Fibroblast of upper back skin (primary cell): ENCODE data around the gene SLN.

ENCODE experiments used
- DNase-seq: peaks from one replicate; pipeline ENCODE4 v3.0.0-alpha.2; 2013

SLN gene

GRCh38 chr11:107719073-107719472, 7.2 kb upstream of the SLN start:
- no peak for DNase-seq

DNA sequence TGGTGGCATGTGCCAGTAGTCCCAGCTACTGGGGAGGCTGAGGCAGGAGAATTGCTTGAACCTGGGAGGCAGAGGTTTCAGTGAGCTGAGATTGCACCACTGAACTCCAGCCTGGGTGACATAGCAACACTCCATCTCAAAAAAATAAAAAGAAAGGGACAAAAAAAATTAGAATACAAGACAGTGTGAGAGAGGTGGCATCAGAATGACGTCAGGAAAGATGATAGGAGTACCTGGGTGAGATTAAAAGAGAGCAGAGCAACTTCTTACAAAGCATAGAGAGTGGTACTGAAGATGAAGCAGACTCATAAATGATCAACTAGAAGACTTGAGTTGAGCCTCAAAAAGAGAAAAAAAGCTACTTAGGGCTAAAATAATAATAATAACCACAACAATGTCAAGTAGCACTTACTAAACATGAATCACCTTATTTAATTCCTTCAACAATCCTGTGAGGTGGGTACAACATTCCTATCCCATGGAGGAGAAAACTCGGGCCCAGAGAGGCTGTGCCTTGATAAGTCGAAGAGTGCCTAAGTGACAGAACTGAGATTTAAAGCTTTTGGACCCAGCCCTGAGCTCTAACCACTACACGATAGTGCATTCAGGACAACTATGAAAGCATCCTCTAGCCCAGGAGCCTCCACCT, 5.2 kb upstream of the SLN start:
- peak; percentile 36 for DNase-seq

- DNase-seq = no peak
Observed at GRCh38 chr11:107713009-107713408, 1.2 kb upstream of the SLN start.

GRCh38 chr11:107710301-107710700, 1.6 kb downstream of the SLN start:
- DNase-seq = no peak

GRCh38 chr11:107708792-107709191, 3.1 kb downstream of the SLN start:
- DNase-seq = no peak

DNA sequence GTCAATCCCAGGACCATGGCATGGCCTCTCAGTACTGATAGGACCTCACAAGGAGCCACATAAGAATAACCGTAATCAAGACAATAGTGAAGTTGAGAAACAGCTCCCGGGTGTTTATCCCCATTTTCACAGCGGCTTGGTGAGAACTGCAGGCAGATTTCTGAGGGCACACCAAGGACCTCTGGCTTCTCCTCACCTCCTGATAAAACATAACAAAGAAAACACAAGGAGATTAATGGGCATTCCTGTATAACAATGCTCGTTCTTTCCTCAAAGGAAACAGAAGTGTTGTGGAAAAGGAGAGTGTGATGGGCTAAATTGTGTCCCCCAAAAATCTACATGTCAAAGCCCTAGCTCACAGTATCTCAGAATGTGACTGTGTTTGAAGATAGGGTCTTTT, 4.0 kb downstream of the SLN start:
- no peak for DNase-seq

GRCh38 chr11:107707215-107707671, 4.6 kb downstream of the SLN start:
- no peak for DNase-seq

DNA sequence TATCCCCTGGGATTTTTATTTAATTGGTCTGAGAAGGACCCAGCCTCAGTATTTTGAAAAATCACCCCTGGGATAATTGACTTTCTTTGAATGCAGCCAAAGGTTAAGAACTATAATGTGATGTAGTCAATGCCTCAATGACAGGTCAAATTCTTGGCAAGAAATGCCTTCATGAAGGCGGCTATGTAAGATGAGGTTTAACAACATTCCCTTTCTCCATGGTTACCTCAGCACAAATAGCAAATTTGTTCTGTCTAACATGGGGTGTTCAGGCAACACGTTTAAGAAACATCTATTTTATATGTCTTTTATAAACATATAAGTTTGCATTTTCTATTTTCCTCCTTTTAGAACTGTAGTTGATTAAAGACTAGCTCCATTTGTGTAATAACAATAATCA, 5.3 kb downstream of the SLN start:
- DNase-seq = peak; percentile 20

- DNase-seq = peak; percentile 90
Observed at GRCh38 chr11:107705027-107705426, 6.8 kb downstream of the SLN start.

- DNase-seq = peak; percentile 29
Observed at GRCh38 chr11:107704451-107704850, 7.4 kb downstream of the SLN start.

GRCh38 chr11:107702723-107703122, 9.1 kb downstream of the SLN start:
- no peak for DNase-seq

- no peak for DNase-seq
Observed at GRCh38 chr11:107702109-107702660, 9.7 kb downstream of the SLN start.

- no peak for DNase-seq
Observed at GRCh38 chr11:107699371-107700285, 12.2 kb downstream of the SLN start.

DNA sequence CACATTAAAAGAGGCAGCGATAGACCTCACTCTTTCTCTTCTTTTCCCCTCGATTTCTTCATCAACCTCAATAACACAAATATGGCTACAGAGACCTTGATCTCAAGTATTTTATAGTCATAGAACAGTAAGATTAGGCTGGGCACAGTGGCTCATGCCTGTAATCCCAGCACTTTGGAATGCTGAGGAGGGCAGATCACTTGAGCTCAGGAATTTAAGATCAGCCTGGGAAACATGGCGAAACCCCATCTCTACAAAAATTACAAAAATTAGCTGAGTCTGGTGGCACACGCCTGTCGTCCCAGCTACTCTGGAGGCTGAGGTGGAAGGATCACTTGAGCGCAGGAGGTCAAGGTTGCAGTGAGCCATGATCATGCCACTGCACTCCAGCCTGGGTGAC, 14.6 kb downstream of the SLN start:
- no peak for DNase-seq

- peak; percentile 95 for DNase-seq
Observed at GRCh38 chr11:107696140-107696539, 15.7 kb downstream of the SLN start.

GRCh38 chr11:107695446-107695845, 16.4 kb downstream of the SLN start:
- peak; percentile 48 for DNase-seq

- DNase-seq = peak; percentile 77
Observed at GRCh38 chr11:107691000-107691750, 20.7 kb downstream of the SLN start.

- DNase-seq = peak; percentile 72
Observed at GRCh38 chr11:107689317-107690202, 22.3 kb downstream of the SLN start.

DNA sequence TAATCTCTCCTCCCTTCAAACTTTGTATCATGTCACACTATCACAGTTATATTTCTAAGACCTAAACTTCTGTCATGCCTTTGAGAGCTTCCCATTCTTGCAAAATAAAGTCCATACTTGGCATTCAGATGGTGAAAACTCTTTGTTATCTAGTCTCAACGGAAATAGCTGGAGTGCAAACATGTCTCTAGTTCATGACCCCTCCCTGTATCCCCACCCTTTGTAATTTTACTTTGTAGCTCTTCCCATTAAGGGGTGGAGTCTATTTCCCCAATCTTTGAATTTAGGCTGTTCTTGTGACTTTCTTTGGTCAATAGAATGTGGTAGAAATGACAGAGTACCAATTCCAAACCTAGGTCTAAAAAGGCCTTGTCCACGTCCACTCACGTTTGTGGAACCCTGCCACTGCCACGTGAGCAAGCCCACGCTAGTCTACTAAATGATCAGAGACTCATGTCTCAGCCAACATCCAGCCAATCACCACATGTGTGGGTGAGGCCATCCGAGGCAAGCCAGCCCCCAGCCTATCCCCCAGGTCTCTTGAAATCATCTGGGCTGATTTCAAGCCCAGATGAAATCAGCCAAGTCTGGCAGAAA, 23.4 kb downstream of the SLN start:
- DNase-seq = no peak

- DNase-seq = no peak
Observed at GRCh38 chr11:107683807-107684206, 28.0 kb downstream of the SLN start.

- DNase-seq = no peak
Observed at GRCh38 chr11:107683061-107683460, 28.8 kb downstream of the SLN start.

DNA sequence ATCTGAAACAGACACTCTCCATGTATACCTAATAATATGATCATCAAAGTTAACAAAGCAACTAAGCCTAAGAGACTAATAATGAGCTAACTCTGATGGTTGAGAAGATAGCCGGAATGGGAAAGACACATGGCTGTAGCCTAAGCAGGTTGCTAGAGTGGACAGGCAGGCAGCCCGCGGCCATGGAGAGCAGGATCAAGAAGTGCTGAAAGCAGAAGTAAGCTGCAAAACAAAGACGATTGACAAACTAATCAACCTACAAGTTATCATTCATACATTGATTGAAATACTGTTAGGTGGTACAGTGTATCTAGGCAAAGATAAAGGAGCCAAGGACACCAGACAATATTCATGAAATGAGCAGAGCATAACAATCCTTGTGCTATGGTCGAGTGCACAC, 29.3 kb downstream of the SLN start:
- no peak for DNase-seq
